Glutamatergic neuron (in vitro differentiated cells): Measurements from ENCODE around the gene STRA6. TPM values are rescaled to one million over a fixed set of nuclear protein-coding genes. Genes with fewer than 3 reads are reported as not detected.

Experiments
- DNase-seq: peaks from one replicate; pipeline ENCODE4 v3.0.0; 2022
- H3K27ac Mint-ChIP-seq: one replicate; pipeline ENCODE4 v1.8.0; 2020; ENCODE audit warnings: mild to moderate bottlenecking, mixed read lengths, inconsistent platforms; ENCODE audit not compliant: unreplicated experiment
- H3K27me3 Mint-ChIP-seq: one replicate; pipeline ENCODE4 v1.8.0; 2020; ENCODE audit warnings: mild to moderate bottlenecking, moderate library complexity, mixed read lengths, inconsistent platforms; ENCODE audit not compliant: unreplicated experiment
- H3K36me3 Mint-ChIP-seq: one replicate; pipeline ENCODE4 v1.8.0; 2020; ENCODE audit warnings: mild to moderate bottlenecking, mixed read lengths, inconsistent platforms; ENCODE audit not compliant: unreplicated experiment
- H3K4me1 Mint-ChIP-seq: one replicate; pipeline ENCODE4 v1.8.0; 2020; ENCODE audit warnings: mild to moderate bottlenecking, low read depth, mixed read lengths, inconsistent platforms; ENCODE audit not compliant: unreplicated experiment
- H3K4me3 Mint-ChIP-seq: one replicate; pipeline ENCODE4 v1.8.0; 2020; ENCODE audit warnings: mild to moderate bottlenecking, mixed read lengths, inconsistent platforms; ENCODE audit not compliant: unreplicated experiment
- H3K9me3 Mint-ChIP-seq: one replicate; pipeline ENCODE4 v1.8.0; 2020; ENCODE audit warnings: mild to moderate bottlenecking, moderate library complexity, mixed read lengths, inconsistent platforms; ENCODE audit not compliant: unreplicated experiment
- CTCF ChIP-seq: fragments of 200-600 bp; sonication (generic); IDR thresholded peaks from one replicate; pipeline ENCODE4 v1.5.0; 2021; ENCODE audit not compliant: partially characterized antibody, unreplicated experiment
- total RNA-seq: library from RNA; stranded (reverse); fragmentation: NEBNext Ultra II Directional; extraction: Animal tissue kit (Norgen Biotek cat#: 25700); gene quantifications from one replicate; pipeline ENCODE4 v1.2.1, GENCODE V29; 2021; ENCODE audit not compliant: unreplicated experiment

The STRA6 gene
- total RNA-seq, 1 donor from 2014 or later: 8.4 TPM

DNA sequence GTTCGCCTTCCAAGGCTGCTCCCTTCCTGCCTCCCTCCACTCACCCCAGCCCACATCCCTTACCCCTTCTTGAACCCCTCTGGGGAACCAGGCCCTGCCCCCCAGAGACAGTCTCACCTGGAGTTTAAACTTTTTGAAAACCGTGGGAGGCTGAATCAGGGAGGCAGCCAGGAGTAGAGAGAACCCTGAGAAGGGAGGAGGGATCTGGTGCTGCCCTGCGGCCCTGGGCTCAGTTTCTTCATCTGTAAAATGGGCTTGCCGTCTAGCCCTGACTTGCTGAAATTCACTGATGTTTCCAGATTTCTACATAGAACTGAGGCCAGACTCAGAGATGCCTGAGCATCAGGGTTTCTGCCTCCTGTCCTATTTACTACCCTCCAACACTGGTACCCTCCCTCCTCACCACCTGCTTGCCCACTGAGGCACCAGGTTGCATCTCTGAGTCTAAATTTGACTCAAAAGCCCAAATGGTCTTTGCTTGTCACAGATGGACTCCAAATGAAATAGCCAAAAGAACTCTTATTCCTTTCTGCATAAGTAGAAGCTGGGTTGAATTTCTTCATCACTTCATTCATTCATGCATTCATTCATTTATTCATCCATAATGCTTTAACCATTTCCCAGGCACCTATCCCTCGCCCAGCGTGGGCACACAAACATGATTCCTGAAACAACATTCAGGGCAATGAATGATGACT, 11.9 kb upstream of the STRA6 start:
- DNase-seq: no peak
- Mint-ChIP-seq H3K36me3 (peaks cover 2% of the 10 kb centered on the region), H3K4me3 (no peak overlapping the region), H3K27me3 (peaks cover 12% of the 10 kb centered on the region), H3K9me3 (peaks cover 2% of the 10 kb centered on the region), H3K27ac (no peak overlapping the region), H3K4me1 (peaks cover 15% of the 10 kb centered on the region)
- no peak for TF ChIP-seq CTCF

GRCh38 chr15:74213858-74214284, 11.3 kb upstream of the STRA6 start:
- H3K4me1 Mint-ChIP-seq: peaks cover 15% of the 10 kb centered on the region
- H3K9me3 Mint-ChIP-seq: peaks cover 2% of the 10 kb centered on the region
- DNase-seq: no peak
- no peak for TF ChIP-seq CTCF
- peaks cover 12% of the 10 kb centered on the region for H3K27me3 Mint-ChIP-seq
- H3K36me3 Mint-ChIP-seq: no peaks in the 10 kb centered on the region
- no peak overlapping the region for H3K4me3 Mint-ChIP-seq
- H3K27ac Mint-ChIP-seq: no peak overlapping the region

DNA sequence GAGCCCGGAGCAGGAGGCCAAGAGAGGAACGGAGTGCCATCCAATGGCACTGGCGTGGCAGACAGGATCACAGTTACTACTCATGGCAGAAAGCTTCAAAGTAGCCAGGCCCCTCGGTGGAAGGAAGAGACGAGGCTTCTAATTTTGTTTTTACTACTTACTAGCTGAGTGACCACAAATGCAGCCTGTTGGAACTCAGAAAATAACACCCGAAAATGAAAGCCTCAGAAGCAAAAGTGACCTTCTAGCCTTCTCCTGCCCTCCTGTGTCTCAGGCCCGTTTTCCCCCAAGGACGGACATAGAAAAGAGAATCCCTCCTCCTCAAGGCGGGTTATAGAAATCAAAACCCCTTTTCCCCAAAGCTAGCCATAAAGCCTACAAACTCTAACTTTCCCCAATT, 9.9 kb upstream of the STRA6 start:
- Mint-ChIP-seq H3K4me3 (no peak overlapping the region), H3K27ac (no peak overlapping the region), H3K9me3 (peaks cover 5% of the 10 kb centered on the region), H3K4me1 (peaks cover 15% of the 10 kb centered on the region), H3K36me3 (peaks cover 5% of the 10 kb centered on the region), H3K27me3 (peaks cover 14% of the 10 kb centered on the region)
- DNase-seq: no peak
- no peak for TF ChIP-seq CTCF

- DNase-seq: no peak
- Mint-ChIP-seq H3K36me3 (peaks cover 5% of the 10 kb centered on the region), H3K9me3 (peaks cover 7% of the 10 kb centered on the region), H3K27ac (no peak overlapping the region), H3K4me1 (peaks cover 15% of the 10 kb centered on the region), H3K4me3 (no peak overlapping the region), H3K27me3 (peaks cover 14% of the 10 kb centered on the region)
- no peak for TF ChIP-seq CTCF
These were observed 9.1 kb upstream of the STRA6 start for GRCh38 chr15:74211656-74212055.

DNA sequence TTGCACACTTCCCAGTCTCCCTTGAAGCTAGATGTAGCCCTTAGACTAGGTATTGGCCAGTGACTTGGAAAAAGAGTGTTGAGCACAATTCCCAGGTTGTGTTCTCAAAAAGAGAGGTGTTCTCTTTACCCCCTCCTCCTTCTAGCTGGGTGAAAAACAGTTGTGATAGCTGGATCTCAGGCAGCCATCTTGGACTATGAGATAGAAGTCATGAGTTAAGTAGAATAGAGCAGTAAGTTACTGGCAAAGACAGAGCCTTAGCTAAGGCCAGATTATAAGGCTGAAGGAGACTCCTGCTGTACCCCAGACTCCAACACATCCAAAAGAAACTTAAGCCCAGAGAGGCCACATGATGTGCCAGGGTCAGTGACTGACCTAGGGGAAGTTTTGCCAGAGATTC, 8.1 kb upstream of the STRA6 start:
- TF ChIP-seq CTCF: no peak
- peaks cover 5% of the 10 kb centered on the region for H3K36me3 Mint-ChIP-seq
- no peak for DNase-seq
- H3K9me3 Mint-ChIP-seq: peaks cover 7% of the 10 kb centered on the region
- peaks cover 15% of the 10 kb centered on the region for H3K4me1 Mint-ChIP-seq
- H3K4me3 Mint-ChIP-seq: no peak overlapping the region
- no peak overlapping the region for H3K27ac Mint-ChIP-seq
- peaks cover 14% of the 10 kb centered on the region for H3K27me3 Mint-ChIP-seq
